Dendritic cell treated with granulocyte-macrophage colony-stimulating factor and Interleukin-4, amounts not matched to agents 40 ng/mL and 50 ng/mL, for 4 days (primary cell): ENCODE results near the gene PI16.

Source experiments
- H3K27ac Mint-ChIP-seq: one replicate; pipeline ENCODE4 v1.8.0; 2022; ENCODE audit warnings: mild to moderate bottlenecking, mixed read lengths
- H3K27me3 Mint-ChIP-seq: one replicate; pipeline ENCODE4 v1.8.0; 2022; ENCODE audit warnings: mild to moderate bottlenecking, mixed read lengths
- H3K36me3 Mint-ChIP-seq: one replicate; pipeline ENCODE4 v1.8.0; 2022; ENCODE audit warnings: low read depth, mixed read lengths
- H3K4me1 Mint-ChIP-seq: one replicate; pipeline ENCODE4 v1.8.0; 2022; ENCODE audit warnings: low read depth, mixed read lengths
- H3K4me3 Mint-ChIP-seq: one replicate; pipeline ENCODE4 v1.8.0; 2022; ENCODE audit warnings: mild to moderate bottlenecking, moderate library complexity, mixed read lengths
- H3K9me3 Mint-ChIP-seq: one replicate; pipeline ENCODE4 v1.8.0; 2022; ENCODE audit warnings: mixed read lengths
- intact Hi-C: fragments of 100-400 bp; cut with micrococcal nuclease; formaldehyde crosslinking; loops from one replicate; pipeline ENCODE4 v1.15.0; 2022

The PI16 gene

GRCh38 chr6:36954262-36954931 lies at the start of gene PI16:
Gene PI16, plus strand, starts transcription at chr6:36954738. Its CDS starts 23 bp downstream, at chr6:36954761.
- Mint-ChIP-seq H3K27me3 (peaks cover 64% of the 10 kb centered on the region), H3K9me3 (no peaks in the 10 kb centered on the region), H3K36me3 (no peaks in the 10 kb centered on the region), H3K27ac (no peak within 1 kb of the TSS), H3K4me1 (peaks cover 14% of the 10 kb centered on the region), H3K4me3 (no peak within 1 kb of the TSS)
- intact Hi-C loops = no loop called here

GRCh38 chr6:36904851-36905393 lies 49.6 kb upstream of the PI16 start:
- H3K27me3 Mint-ChIP-seq = no peaks in the 10 kb centered on the region
- H3K27ac Mint-ChIP-seq = no peak overlapping the region
- intact Hi-C loops = no loop called here
- no peak overlapping the region for H3K4me3 Mint-ChIP-seq
- no peaks in the 10 kb centered on the region for H3K4me1 Mint-ChIP-seq
- peaks cover 96% of the 10 kb centered on the region for H3K36me3 Mint-ChIP-seq
- no peaks in the 10 kb centered on the region for H3K9me3 Mint-ChIP-seq

DNA sequence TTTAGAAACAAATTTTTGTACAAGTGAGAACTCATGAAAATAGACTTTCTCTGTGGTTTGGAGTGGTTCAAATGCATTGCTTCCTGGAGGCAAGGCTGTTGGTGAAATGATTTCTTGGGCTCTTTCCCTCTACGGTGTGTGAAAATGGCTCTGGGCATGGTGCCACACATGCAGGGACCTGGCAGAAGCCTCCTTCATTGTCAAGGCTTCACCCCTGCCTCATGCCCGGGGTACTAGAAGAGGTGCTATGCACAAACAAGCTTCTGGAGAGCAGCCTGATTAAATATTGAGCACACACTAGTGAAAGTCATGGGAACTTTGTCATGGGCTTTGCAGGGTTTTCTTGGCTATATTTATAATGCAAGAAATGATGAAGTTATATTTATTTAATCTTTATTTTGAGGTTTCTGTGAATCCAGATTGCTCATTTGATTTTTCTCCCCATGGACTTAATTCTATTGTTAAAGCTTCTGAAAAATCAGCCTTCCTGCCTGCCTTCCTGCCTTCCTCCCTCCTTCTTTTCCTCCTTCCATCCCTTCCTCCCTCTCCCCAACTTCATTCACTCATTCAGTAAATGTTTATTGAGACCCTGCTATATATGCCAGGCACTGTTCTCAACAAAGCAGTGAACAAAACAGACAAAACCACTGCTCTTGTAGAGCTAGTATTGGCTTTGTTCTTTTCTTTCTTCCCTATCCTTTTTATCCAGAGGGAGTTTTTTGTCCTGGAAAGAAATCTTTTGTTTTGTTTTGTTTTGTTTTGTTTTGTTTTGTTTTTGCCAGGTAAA lies 47.8 kb upstream of the PI16 start:
- Mint-ChIP-seq H3K27ac (no peak overlapping the region), H3K9me3 (no peaks in the 10 kb centered on the region), H3K36me3 (peaks cover 78% of the 10 kb centered on the region), H3K4me1 (peaks cover 3% of the 10 kb centered on the region), H3K27me3 (no peaks in the 10 kb centered on the region), H3K4me3 (no peak overlapping the region)
- intact Hi-C loops = no loop called here

- intact Hi-C loops = no loop called here
- Mint-ChIP-seq H3K36me3 (peaks cover 73% of the 10 kb centered on the region), H3K4me3 (no peak overlapping the region), H3K27me3 (no peaks in the 10 kb centered on the region), H3K9me3 (no peaks in the 10 kb centered on the region), H3K27ac (peak overlapping the region; percentile 40), H3K4me1 (peaks cover 11% of the 10 kb centered on the region)
Measured at GRCh38 chr6:36907781-36908180, 46.8 kb upstream of the PI16 start.

- Mint-ChIP-seq H3K9me3 (no peaks in the 10 kb centered on the region), H3K4me1 (peaks cover 11% of the 10 kb centered on the region), H3K27ac (no peak overlapping the region), H3K4me3 (no peak overlapping the region), H3K27me3 (no peaks in the 10 kb centered on the region), H3K36me3 (peaks cover 73% of the 10 kb centered on the region)
- intact Hi-C loops = no loop called here
Measured at GRCh38 chr6:36908747-36909146, 45.8 kb upstream of the PI16 start.

DNA sequence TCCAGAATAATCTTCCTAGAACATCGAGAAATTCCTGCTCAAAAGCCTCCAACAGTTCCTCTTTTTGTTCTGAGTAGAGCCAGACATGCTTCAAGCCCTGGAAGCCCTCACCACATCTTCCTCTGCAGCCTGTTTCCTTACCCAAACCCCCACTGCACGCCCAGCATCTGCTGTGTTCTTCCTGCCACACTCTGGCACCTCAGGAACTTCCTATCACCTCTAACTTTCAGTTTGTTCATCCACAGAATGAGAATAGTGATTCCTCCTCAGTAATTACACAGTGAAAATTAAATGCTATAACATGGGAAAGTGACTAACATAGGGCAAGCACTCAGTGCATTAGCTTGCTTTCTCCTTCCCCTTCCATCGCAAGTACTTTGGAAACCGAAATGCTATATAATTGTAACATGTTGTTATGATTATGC lies 42.5 kb upstream of the PI16 start:
- H3K9me3 Mint-ChIP-seq = no peaks in the 10 kb centered on the region
- peaks cover 32% of the 10 kb centered on the region for H3K4me1 Mint-ChIP-seq
- H3K36me3 Mint-ChIP-seq = peaks cover 74% of the 10 kb centered on the region
- H3K27ac Mint-ChIP-seq = peak overlapping the region; percentile 35
- intact Hi-C loops = no loop called here
- no peaks in the 10 kb centered on the region for H3K27me3 Mint-ChIP-seq
- no peak overlapping the region for H3K4me3 Mint-ChIP-seq

- H3K27me3 Mint-ChIP-seq = no peaks in the 10 kb centered on the region
- intact Hi-C loops = no loop called here
- peaks cover 74% of the 10 kb centered on the region for H3K36me3 Mint-ChIP-seq
Measured at GRCh38 chr6:36912586-36912985, 42.0 kb upstream of the PI16 start.

GRCh38 chr6:36913082-36913481 lies 41.5 kb upstream of the PI16 start:
- Mint-ChIP-seq H3K4me1 (peaks cover 32% of the 10 kb centered on the region), H3K36me3 (peaks cover 74% of the 10 kb centered on the region), H3K27me3 (no peaks in the 10 kb centered on the region), H3K27ac (no peak overlapping the region), H3K4me3 (no peak overlapping the region), H3K9me3 (no peaks in the 10 kb centered on the region)
- intact Hi-C loops = no loop called here

More at GRCh38 chr6:36912586-36912985, 42.0 kb upstream of the PI16 start:
- H3K9me3 Mint-ChIP-seq = no peaks in the 10 kb centered on the region
- no peak overlapping the region for H3K27ac Mint-ChIP-seq
- H3K4me1 Mint-ChIP-seq = peaks cover 32% of the 10 kb centered on the region
- no peak overlapping the region for H3K4me3 Mint-ChIP-seq

DNA sequence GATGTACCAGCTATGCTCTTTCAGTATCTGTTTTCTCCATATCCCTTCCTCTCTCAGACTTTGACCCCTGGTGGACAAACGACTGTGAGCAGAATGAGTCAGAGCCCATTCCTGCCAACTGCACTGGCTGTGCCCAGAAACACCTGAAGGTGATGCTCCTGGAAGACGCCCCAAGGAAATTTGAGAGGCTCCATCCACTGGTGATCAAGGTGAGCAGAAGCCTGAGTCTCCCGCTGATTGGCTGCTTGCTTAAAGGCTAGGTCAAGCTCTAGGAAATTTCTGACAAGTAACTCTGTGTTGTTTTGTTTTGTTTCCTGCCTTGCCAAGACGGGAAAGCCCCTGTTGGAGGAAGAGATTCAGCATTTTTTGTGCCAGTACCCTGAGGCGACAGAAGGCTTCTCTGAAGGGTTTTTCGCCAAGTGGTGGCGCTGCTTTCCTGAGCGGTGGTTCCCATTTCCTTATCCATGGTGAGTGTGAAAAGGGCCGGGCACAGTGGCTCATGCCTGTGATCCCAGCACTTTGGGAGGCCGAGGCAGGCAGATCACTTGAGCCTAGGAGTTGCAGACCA lies 40.2 kb upstream of the PI16 start:
- Mint-ChIP-seq H3K27me3 (no peaks in the 10 kb centered on the region), H3K9me3 (no peaks in the 10 kb centered on the region), H3K27ac (peak overlapping the region; percentile 14), H3K36me3 (peaks cover 75% of the 10 kb centered on the region), H3K4me1 (peaks cover 32% of the 10 kb centered on the region), H3K4me3 (no peak overlapping the region)
- intact Hi-C loops = no loop called here

DNA sequence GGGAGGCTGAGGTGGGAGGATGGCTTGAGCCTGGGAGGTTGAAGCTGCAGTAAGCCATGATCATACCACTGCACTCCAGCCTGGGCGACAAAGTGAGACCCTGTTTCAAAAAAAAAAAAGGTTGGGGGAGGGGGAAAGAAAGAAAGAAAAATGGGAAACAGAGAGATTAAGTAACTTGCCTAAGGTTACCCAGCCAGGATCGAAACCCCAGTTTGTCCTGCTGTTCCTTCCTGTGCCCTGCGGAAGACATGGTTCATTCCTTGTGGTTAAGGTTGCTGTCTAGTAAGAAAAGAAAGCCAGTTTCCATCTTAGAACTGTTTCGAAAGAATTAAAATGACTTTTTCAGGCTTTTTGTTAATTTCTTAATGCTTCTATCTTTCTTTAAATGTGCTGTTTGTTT lies 38.9 kb upstream of the PI16 start:
- Mint-ChIP-seq H3K4me1 (peaks cover 32% of the 10 kb centered on the region), H3K27me3 (no peaks in the 10 kb centered on the region), H3K4me3 (no peak overlapping the region), H3K9me3 (no peaks in the 10 kb centered on the region), H3K27ac (peak overlapping the region; percentile 4), H3K36me3 (peaks cover 84% of the 10 kb centered on the region)
- intact Hi-C loops = no loop called here

DNA sequence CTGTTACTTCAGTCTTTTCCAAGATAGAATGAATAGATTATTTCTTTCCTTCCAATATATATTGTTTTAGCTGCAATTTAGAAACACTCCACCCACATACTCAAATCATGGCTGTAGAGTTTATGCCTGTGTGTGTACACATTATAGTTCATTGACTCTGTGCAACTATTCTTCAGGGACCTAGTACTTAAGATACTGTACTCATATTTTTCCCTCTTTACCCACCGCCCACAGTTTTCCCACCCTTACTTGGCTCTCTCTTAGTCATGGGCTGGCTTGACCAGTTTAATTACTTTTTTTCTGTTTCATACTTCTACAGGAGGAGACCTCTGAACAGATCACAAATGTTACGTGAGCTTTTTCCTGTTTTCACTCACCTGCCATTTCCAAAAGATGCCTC lies 38.4 kb upstream of the PI16 start:
- no peak overlapping the region for H3K4me3 Mint-ChIP-seq
- peak overlapping the region; percentile 4 for H3K27ac Mint-ChIP-seq
- no peaks in the 10 kb centered on the region for H3K9me3 Mint-ChIP-seq
- peaks cover 89% of the 10 kb centered on the region for H3K36me3 Mint-ChIP-seq
- no peaks in the 10 kb centered on the region for H3K27me3 Mint-ChIP-seq
- peaks cover 32% of the 10 kb centered on the region for H3K4me1 Mint-ChIP-seq
- intact Hi-C loops = no loop called here

- peaks cover 89% of the 10 kb centered on the region for H3K36me3 Mint-ChIP-seq
Measured at GRCh38 chr6:36917541-36918193, 36.9 kb upstream of the PI16 start.

DNA sequence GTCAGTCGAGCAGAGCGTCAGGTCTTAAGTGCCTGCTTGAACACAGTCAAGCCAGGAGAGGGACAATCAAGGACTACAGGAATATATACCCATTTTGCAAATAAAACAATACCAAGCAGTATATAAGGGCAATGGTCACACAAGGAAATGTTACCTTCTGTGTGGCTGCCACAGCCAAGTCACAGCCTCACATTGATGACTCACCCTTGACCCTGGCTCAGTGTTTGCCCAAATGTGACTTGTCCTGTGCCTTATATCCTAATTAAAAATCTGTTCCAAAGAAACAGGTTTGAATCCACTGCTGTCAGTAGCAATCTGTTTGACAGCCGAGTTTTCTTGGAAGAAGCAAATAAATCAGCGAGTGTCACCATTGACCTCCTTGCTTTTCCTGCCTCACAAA lies 34.5 kb upstream of the PI16 start:
- H3K9me3 Mint-ChIP-seq = no peaks in the 10 kb centered on the region
- H3K36me3 Mint-ChIP-seq = peaks cover 89% of the 10 kb centered on the region
- H3K27me3 Mint-ChIP-seq = no peaks in the 10 kb centered on the region
- H3K4me1 Mint-ChIP-seq = peaks cover 12% of the 10 kb centered on the region
- H3K27ac Mint-ChIP-seq = no peak overlapping the region
- intact Hi-C loops = no loop called here
- H3K4me3 Mint-ChIP-seq = no peak overlapping the region

More at GRCh38 chr6:36917541-36918193, 36.9 kb upstream of the PI16 start:
- Mint-ChIP-seq H3K27ac (no peak overlapping the region), H3K4me1 (peaks cover 21% of the 10 kb centered on the region), H3K9me3 (no peaks in the 10 kb centered on the region), H3K27me3 (no peaks in the 10 kb centered on the region), H3K4me3 (no peak overlapping the region)
- intact Hi-C loops = no loop called here

DNA sequence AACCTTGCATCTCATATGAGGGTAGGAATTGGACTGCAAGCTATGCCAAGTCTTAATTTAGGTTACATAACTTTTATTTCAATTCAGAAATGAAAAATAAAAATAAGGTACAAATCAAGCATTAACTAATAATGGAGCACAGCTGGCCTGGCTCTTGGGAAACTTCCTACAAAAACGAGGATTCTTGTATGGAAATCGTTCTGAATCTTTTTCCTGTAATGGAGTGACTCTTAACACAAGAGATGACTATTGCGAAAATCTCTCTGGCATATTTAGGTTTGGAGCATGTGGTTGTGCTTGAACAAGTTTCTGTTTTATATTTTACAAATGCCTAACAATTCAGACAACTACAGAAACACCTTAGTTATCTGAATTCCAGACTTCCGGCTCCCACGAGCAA lies 34.0 kb upstream of the PI16 start:
- no peaks in the 10 kb centered on the region for H3K27me3 Mint-ChIP-seq
- peaks cover 7% of the 10 kb centered on the region for H3K4me1 Mint-ChIP-seq
- H3K9me3 Mint-ChIP-seq = no peaks in the 10 kb centered on the region
- intact Hi-C loops = no loop called here
- H3K27ac Mint-ChIP-seq = no peak overlapping the region
- H3K4me3 Mint-ChIP-seq = no peak overlapping the region
- H3K36me3 Mint-ChIP-seq = peaks cover 89% of the 10 kb centered on the region
